Stomach (tissue), 4 donors: ENCODE results near the gene ZCCHC9.

Experiments used
- CTCF ChIP-seq, 7 experiments: fragments of 450-650 bp in 4 of 7; fragments of 200-600 bp in 3 of 7; sonication (generic) in 3 of 7; IDR thresholded peaks; one replicate each; pipeline ENCODE4 v1.5.1; 2016 to 2019; ENCODE audit warnings: antibody characterized with exemption in 7 of 7, control low read depth in 2 of 7, mild to moderate bottlenecking in 1 of 7
- EP300 ChIP-seq: sonication (generic); formaldehyde crosslinking; IDR thresholded peaks from one replicate; pipeline ENCODE4 v1.6.1; 2017; ENCODE audit warnings: antibody characterized with exemption
- POLR2A ChIP-seq, 4 donors: fragments of 450-650 bp; IDR thresholded peaks; one replicate each; pipeline ENCODE4 v1.6.1; 2016; ENCODE audit warnings: antibody characterized with exemption in 4 of 4, control low read depth in 2 of 4, mild to moderate bottlenecking in 1 of 4, moderate library complexity in 1 of 4
- POLR2AphosphoS5 ChIP-seq, 3 donors: sonication (generic); formaldehyde crosslinking; IDR thresholded peaks; one replicate each; pipeline ENCODE4 v1.6.1; 2016; ENCODE audit warnings: antibody characterized with exemption in 3 of 3

GRCh38 chr5:81336556-81336955 is 35.2 kb downstream of the ZCCHC9 start:
- no peak for TF ChIP-seq EP300
- no peak for TF ChIP-seq CTCF (IDR thresholded peaks at IDR 0.05)
- TF ChIP-seq POLR2AphosphoS5 (IDR thresholded peaks at IDR 0.05): no peak
- no peak for TF ChIP-seq POLR2A (IDR thresholded peaks at IDR 0.05)
